Mucosa of stomach (tissue), 1 donor: ENCODE measurements around the gene MEIS2.

Experiments
- H3K27me3 ChIP-seq: one replicate; pipeline ENCODE4 v1.7.0; 2013; ENCODE audit warnings: mild to moderate bottlenecking, low read length; ENCODE audit not compliant: control insufficient read depth, insufficient read depth
- H3K36me3 ChIP-seq: one replicate; pipeline ENCODE4 v1.7.0; 2013; ENCODE audit warnings: low read length; ENCODE audit not compliant: control insufficient read depth, insufficient read depth
- H3K4me1 ChIP-seq: one replicate; pipeline ENCODE4 v1.7.0; 2013; ENCODE audit warnings: mild to moderate bottlenecking, low read length; ENCODE audit not compliant: control insufficient read depth, insufficient read depth
- H3K4me3 ChIP-seq: one replicate; pipeline ENCODE4 v1.7.0; 2013; ENCODE audit warnings: low read length
- H3K9ac ChIP-seq: one replicate; pipeline ENCODE4 v1.7.0; 2013; ENCODE audit warnings: mild to moderate bottlenecking, low read length, moderate library complexity
- H3K9me3 ChIP-seq: one replicate; pipeline ENCODE4 v1.7.0; 2013; ENCODE audit warnings: mild to moderate bottlenecking, low read length, moderate library complexity; ENCODE audit not compliant: control insufficient read depth
- donor health status: Pancreatic carcinoma.

MEIS2 gene

GRCh38 chr15:37057831-37058230, 42.5 kb downstream of the MEIS2 start:
- Histone ChIP-seq H3K9ac (no peak overlapping the region), H3K4me1 (peaks cover 36% of the 10 kb centered on the region), H3K4me3 (no peak overlapping the region), H3K36me3 (no peaks in the 10 kb centered on the region), H3K27me3 (no peaks in the 10 kb centered on the region), H3K9me3 (no peaks in the 10 kb centered on the region)

- no peaks in the 10 kb centered on the region for H3K36me3 ChIP-seq
- no peak overlapping the region for H3K9ac ChIP-seq
- no peaks in the 10 kb centered on the region for H3K9me3 ChIP-seq
- H3K4me3 ChIP-seq, result no peak overlapping the region
- peaks cover 36% of the 10 kb centered on the region for H3K4me1 ChIP-seq
- no peaks in the 10 kb centered on the region for H3K27me3 ChIP-seq
These were observed 43.1 kb downstream of the MEIS2 start for GRCh38 chr15:37057256-37057655.

- no peaks in the 10 kb centered on the region for H3K9me3 ChIP-seq
- H3K4me1 ChIP-seq, result peaks cover 36% of the 10 kb centered on the region
- H3K36me3 ChIP-seq, result no peaks in the 10 kb centered on the region
- no peaks in the 10 kb centered on the region for H3K27me3 ChIP-seq
- peak overlapping the region; percentile 28 for H3K9ac ChIP-seq
- H3K4me3 ChIP-seq, result no peak overlapping the region
These were observed 43.9 kb downstream of the MEIS2 start for GRCh38 chr15:37056177-37057121.

GRCh38 chr15:37055481-37055880, 44.9 kb downstream of the MEIS2 start:
- H3K4me3 ChIP-seq, result no peak overlapping the region
- H3K27me3 ChIP-seq, result no peaks in the 10 kb centered on the region
- H3K9me3 ChIP-seq, result no peaks in the 10 kb centered on the region
- H3K36me3 ChIP-seq, result no peaks in the 10 kb centered on the region
- no peak overlapping the region for H3K9ac ChIP-seq
- peaks cover 36% of the 10 kb centered on the region for H3K4me1 ChIP-seq

- H3K36me3 ChIP-seq, result no peaks in the 10 kb centered on the region
- H3K4me1 ChIP-seq, result peaks cover 29% of the 10 kb centered on the region
- H3K27me3 ChIP-seq, result no peaks in the 10 kb centered on the region
These were observed 46.0 kb downstream of the MEIS2 start for GRCh38 chr15:37054336-37054735.

GRCh38 chr15:37053166-37053565, 47.2 kb downstream of the MEIS2 start:
- H3K36me3 ChIP-seq, result no peaks in the 10 kb centered on the region
- H3K4me1 ChIP-seq, result peaks cover 22% of the 10 kb centered on the region
- no peak overlapping the region for H3K9ac ChIP-seq

More at GRCh38 chr15:37054336-37054735, 46.0 kb downstream of the MEIS2 start:
- no peaks in the 10 kb centered on the region for H3K9me3 ChIP-seq
- H3K9ac ChIP-seq, result no peak overlapping the region
- no peak overlapping the region for H3K4me3 ChIP-seq

GRCh38 chr15:37050345-37050744, 50.0 kb downstream of the MEIS2 start:
- Histone ChIP-seq H3K27me3 (no peaks in the 10 kb centered on the region), H3K4me1 (peaks cover 7% of the 10 kb centered on the region), H3K4me3 (no peak overlapping the region), H3K9me3 (no peaks in the 10 kb centered on the region), H3K36me3 (no peaks in the 10 kb centered on the region), H3K9ac (no peak overlapping the region)

More at GRCh38 chr15:37053166-37053565, 47.2 kb downstream of the MEIS2 start:
- no peaks in the 10 kb centered on the region for H3K27me3 ChIP-seq
- no peaks in the 10 kb centered on the region for H3K9me3 ChIP-seq
- no peak overlapping the region for H3K4me3 ChIP-seq

- H3K27me3 ChIP-seq, result no peaks in the 10 kb centered on the region
- peaks cover 7% of the 10 kb centered on the region for H3K4me1 ChIP-seq
- H3K36me3 ChIP-seq, result peaks cover 4% of the 10 kb centered on the region
- H3K4me3 ChIP-seq, result no peak overlapping the region
- no peaks in the 10 kb centered on the region for H3K9me3 ChIP-seq
- H3K9ac ChIP-seq, result no peak overlapping the region
These were observed 53.3 kb downstream of the MEIS2 start for GRCh38 chr15:37046876-37047614.

GRCh38 chr15:37045859-37046740, 54.2 kb downstream of the MEIS2 start:
- H3K4me1 ChIP-seq, result peaks cover 7% of the 10 kb centered on the region
- H3K36me3 ChIP-seq, result peaks cover 4% of the 10 kb centered on the region
- no peaks in the 10 kb centered on the region for H3K27me3 ChIP-seq
- H3K4me3 ChIP-seq, result no peak overlapping the region
- H3K9me3 ChIP-seq, result no peaks in the 10 kb centered on the region
- no peak overlapping the region for H3K9ac ChIP-seq

- Histone ChIP-seq H3K4me1 (peaks cover 7% of the 10 kb centered on the region), H3K9ac (no peak overlapping the region), H3K36me3 (peaks cover 4% of the 10 kb centered on the region), H3K27me3 (no peaks in the 10 kb centered on the region), H3K4me3 (no peak overlapping the region), H3K9me3 (no peaks in the 10 kb centered on the region)
These were observed 55.3 kb downstream of the MEIS2 start for GRCh38 chr15:37044915-37045648.

- no peak overlapping the region for H3K4me3 ChIP-seq
- H3K4me1 ChIP-seq, result no peaks in the 10 kb centered on the region
- H3K9me3 ChIP-seq, result no peaks in the 10 kb centered on the region
- H3K36me3 ChIP-seq, result peaks cover 4% of the 10 kb centered on the region
- H3K27me3 ChIP-seq, result no peaks in the 10 kb centered on the region
- no peak overlapping the region for H3K9ac ChIP-seq
These were observed 58.5 kb downstream of the MEIS2 start for GRCh38 chr15:37041836-37042235.
